OCI-LY7 (cell line): ENCODE results near the gene B4GALT6. TPM values are rescaled to one million over a fixed set of nuclear protein-coding genes. Genes with fewer than 3 reads are reported as not detected.

Experiments
- BruUV-seq: library from RNA; stranded (reverse); fragments of 400-500 nt; replicated peaks from 2 replicates; lab custom pipeline; 2021; lab: Mats Ljungman, UMichigan
- CTCF ChIA-PET: fragments of 300-600 bp; sonication (Branson Sonifier 250); formaldehyde crosslinking; loops from one replicate; lab custom pipeline; 2022; ENCODE audit warnings: antibody characterized with exemption; ENCODE audit not compliant: unreplicated experiment; lab: Charles Lee
- POLR2A ChIA-PET: fragments of 300-600 bp; sonication (Branson Sonifier 250); formaldehyde crosslinking; loops from one replicate; lab custom pipeline; 2022; ENCODE audit warnings: antibody characterized with exemption; lab: Charles Lee
- DNase-seq: peaks from one replicate; pipeline ENCODE4 v3.0.0-alpha.2; 2015; ENCODE audit warnings: low spot score
- H2AFZ ChIP-seq: fragments of 200-600 bp; sonication (generic), shearing (Covaris generic); 2 replicates; pipeline ENCODE4 v1.6.1; 2014; ENCODE audit warnings: mild to moderate bottlenecking, antibody characterized with exemption, low read length, moderate library complexity
- H3K27ac ChIP-seq: fragments of 200-600 bp; sonication (generic); 2 replicates; pipeline ENCODE4 v1.5.1; 2014; ENCODE audit warnings: mixed run types, low read depth, mild to moderate bottlenecking, moderate library complexity, low read length, inconsistent platforms; ENCODE audit not compliant: poor library complexity, severe bottlenecking
- H3K36me3 ChIP-seq: fragments of 200-600 bp; sonication (generic); 2 replicates; pipeline ENCODE4 v1.6.1; 2014; ENCODE audit warnings: mild to moderate bottlenecking, antibody characterized with exemption, low read length, moderate library complexity, mixed read lengths; ENCODE audit not compliant: insufficient read depth
- H3K4me1 ChIP-seq: fragments of 200-600 bp; sonication (generic); 2 replicates; pipeline ENCODE4 v1.5.1; 2014; ENCODE audit warnings: mild to moderate bottlenecking, low read length; ENCODE audit not compliant: insufficient read depth, poor library complexity, severe bottlenecking
- H3K4me2 ChIP-seq: fragments of 200-600 bp; sonication (generic); 2 replicates; pipeline ENCODE4 v1.6.1; 2014; ENCODE audit warnings: mild to moderate bottlenecking, low read length
- H3K4me3 ChIP-seq: fragments of 200-600 bp; sonication (generic); 2 replicates; pipeline ENCODE4 v1.5.1; 2014; ENCODE audit warnings: mild to moderate bottlenecking, low read depth, low read length; ENCODE audit not compliant: poor library complexity, severe bottlenecking
- H3K79me2 ChIP-seq: fragments of 200-600 bp; sonication (generic); 2 replicates; pipeline ENCODE4 v1.6.1; 2016; ENCODE audit warnings: low read depth, mild to moderate bottlenecking, low read length, moderate library complexity, mixed read lengths; ENCODE audit not compliant: insufficient read depth
- H3K9me2 ChIP-seq: fragments of 200-600 bp; sonication (generic); 2 replicates; pipeline ENCODE4 v1.6.1; 2016; ENCODE audit warnings: mild to moderate bottlenecking, low read length, mixed read lengths; ENCODE audit not compliant: insufficient read depth
- H3K9me3 ChIP-seq: fragments of 200-600 bp; sonication (generic); 2 replicates; pipeline ENCODE4 v1.6.1; 2014; ENCODE audit warnings: mild to moderate bottlenecking, mixed run types, low read length, mixed read lengths
- H4K20me1 ChIP-seq: fragments of 200-600 bp; sonication (generic); 2 replicates; pipeline ENCODE4 v1.6.1; 2014; ENCODE audit warnings: mild to moderate bottlenecking, antibody characterized with exemption, low read length, moderate library complexity, mixed read lengths; ENCODE audit not compliant: insufficient read depth
- CTCF ChIP-seq: fragments of 200-600 bp; sonication (generic); conservative IDR thresholded peaks from 2 replicates; pipeline ENCODE4 v1.5.1; 2014; ENCODE audit warnings: mild to moderate bottlenecking, antibody characterized with exemption, low read length, moderate library complexity, mixed read lengths
- EZH2phosphoT487 ChIP-seq: fragments of 200-600 bp; sonication (generic); IDR thresholded peaks from 2 replicates; pipeline ENCODE4 v1.6.1; 2018; ENCODE audit warnings: low read depth, borderline replicate concordance, mild to moderate bottlenecking, mixed run types, antibody characterized with exemption, low read length, moderate library complexity, mixed read lengths
- intact Hi-C: fragments of 100-400 bp; cut with micrococcal nuclease; formaldehyde crosslinking; loops from one replicate; pipeline ENCODE4 v1.10.0; 2022; ENCODE audit not compliant: unreplicated experiment
- total RNA-seq, 2 experiments: library from RNA; depleted of rRNA in 1 of 2; stranded (reverse); fragments of >200 nt in 1 of 2; shearing (Covaris generic) in 1 of 2; gene quantifications; 2 replicates each; pipeline ENCODE4 v1.2.3, GENCODE V29; 2014 to 2022

B4GALT6 gene
- total RNA-seq, 2 experiments from 2014 or later = 5.5 to 22.8 TPM

- ChIA-PET CTCF (no interaction called here), POLR2A (no interaction called here)
- Histone ChIP-seq H3K79me2 (no peaks in the 10 kb centered on the region), H3K4me3 (no peak overlapping the region), H3K36me3 (peaks cover 7% of the 10 kb centered on the region), H3K9me3 (no peaks in the 10 kb centered on the region), H3K27ac (no peak overlapping the region), H4K20me1 (no peaks in the 10 kb centered on the region), H2AFZ (no peak overlapping the region), H3K4me2 (no peak overlapping the region), H3K4me1 (no peaks in the 10 kb centered on the region), H3K9me2 (no peaks in the 10 kb centered on the region)
- TF ChIP-seq CTCF (no peak), EZH2phosphoT487 (no peak)
- no TSS peak for BruUV-seq
- intact Hi-C loops = no loop called here
- no peak for DNase-seq
These were observed 52.9 kb downstream of the B4GALT6 start for GRCh38 chr18:31631526-31631925.

- H4K20me1 ChIP-seq = no peaks in the 10 kb centered on the region
- H3K9me2 ChIP-seq = no peaks in the 10 kb centered on the region
- intact Hi-C loops = no loop called here
- H3K9me3 ChIP-seq = no peaks in the 10 kb centered on the region
- no peaks in the 10 kb centered on the region for H3K4me1 ChIP-seq
- no peaks in the 10 kb centered on the region for H3K79me2 ChIP-seq
- TF ChIP-seq EZH2phosphoT487 = no peak
- CTCF ChIA-PET = no interaction called here
- no peak overlapping the region for H3K4me2 ChIP-seq
- BruUV-seq = no TSS peak
- no peak overlapping the region for H2AFZ ChIP-seq
- no peaks in the 10 kb centered on the region for H3K36me3 ChIP-seq
- no peak for DNase-seq
- POLR2A ChIA-PET = no interaction called here
- H3K4me3 ChIP-seq = no peak overlapping the region
- no peak overlapping the region for H3K27ac ChIP-seq
These were observed 53.8 kb downstream of the B4GALT6 start for GRCh38 chr18:31630549-31630948.

GRCh38 chr18:31626409-31626808 lies 58.0 kb downstream of the B4GALT6 start:
- BruUV-seq = no TSS peak
- H3K9me2 ChIP-seq = no peaks in the 10 kb centered on the region
- no peaks in the 10 kb centered on the region for H3K4me1 ChIP-seq
- TF ChIP-seq EZH2phosphoT487 (no peak), CTCF (peak; percentile 43; the same call in 1 of the 2 replicates)
- ChIA-PET CTCF (no interaction called here), POLR2A (interaction anchor here (0.7 kb wide), 1 partner anchor 563 kb away, joined by 3 read pairs; the partner anchor contains the start of gene MEP1B)
- no peak overlapping the region for H3K4me2 ChIP-seq
- no peak overlapping the region for H2AFZ ChIP-seq
- H3K79me2 ChIP-seq = no peaks in the 10 kb centered on the region
- H3K9me3 ChIP-seq = no peaks in the 10 kb centered on the region
- intact Hi-C loops = no loop called here
- no peaks in the 10 kb centered on the region for H4K20me1 ChIP-seq
- DNase-seq = no peak
- no peak overlapping the region for H3K4me3 ChIP-seq
- H3K36me3 ChIP-seq = no peaks in the 10 kb centered on the region; the same call in 1 of the 2 replicates
- no peak overlapping the region for H3K27ac ChIP-seq
